ENCODE measurements around the gene DENND5B. TPM values are rescaled to one million over a fixed set of nuclear protein-coding genes. Genes with fewer than 3 reads are reported as not detected.

The DENND5B gene
- total and polyA plus RNA-seq, 2 of the 4 experiments (the other 2 are of a cell fraction) = 5.5 to 13.4 TPM

DNA sequence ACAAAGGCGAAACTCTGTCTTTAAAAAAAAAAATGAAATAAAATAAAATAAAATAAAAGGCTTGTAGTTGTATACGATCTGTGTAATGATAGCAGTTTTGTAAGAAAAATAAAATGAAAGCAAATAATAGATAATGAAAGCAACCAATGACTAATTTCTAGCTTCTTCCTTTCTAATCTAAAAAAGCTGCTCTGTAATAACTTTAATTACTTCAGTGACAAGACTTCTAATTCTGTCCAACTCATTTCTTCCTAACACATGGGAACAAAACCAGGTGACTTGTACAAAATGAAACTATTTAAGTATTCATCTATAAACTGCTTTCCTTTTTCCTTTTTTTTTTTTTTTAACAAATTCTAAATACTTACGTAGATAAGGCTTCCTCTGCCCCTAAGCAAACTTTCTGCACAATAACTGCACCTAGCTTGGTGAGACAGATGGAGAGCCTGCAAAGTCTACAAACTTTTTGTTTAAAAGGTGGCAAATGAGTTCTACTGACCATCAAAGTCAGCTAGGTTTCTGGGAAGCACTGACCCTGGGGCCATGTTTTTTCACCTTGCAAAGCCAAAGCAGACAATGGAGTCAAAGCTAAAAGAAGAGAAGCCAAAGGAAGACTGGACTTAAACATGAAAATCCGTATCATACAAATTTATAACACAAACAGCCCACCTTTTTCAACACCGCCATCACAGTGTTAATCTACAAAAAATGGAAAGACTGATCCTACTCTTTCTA is 28.2 kb downstream of the DENND5B start:
- H2BK120ac ChIP-seq (ENCODE audit: low read depth, low read length) = no peak overlapping the region
- H3K4me2 ChIP-seq (ENCODE audit: low read depth, low read length) = no peak overlapping the region
- H3K9me1 ChIP-seq (ENCODE audit: insufficient read depth, low read length) = no peaks in the 10 kb centered on the region
- H2AK5ac ChIP-seq (ENCODE audit: low read depth, low read length) = no peak overlapping the region
- no peak overlapping the region for H3K27ac ChIP-seq (ENCODE audit: insufficient read depth, low read length)
- H2BK20ac ChIP-seq (ENCODE audit: low read depth, low read length) = no peak overlapping the region
- no peaks in the 10 kb centered on the region for H3K36me3 ChIP-seq (ENCODE audit: control insufficient read depth, insufficient read depth, low read length)
- no peak overlapping the region for H3K56ac ChIP-seq (ENCODE audit: extremely low read depth, insufficient read depth, low read length)
- H3K4me1 ChIP-seq (ENCODE audit: control insufficient read depth, insufficient read depth, low read length) = peaks cover 2% of the 10 kb centered on the region
- no peak overlapping the region for H3K4ac ChIP-seq (ENCODE audit: low read depth, low read length)
- no peaks in the 10 kb centered on the region; the same call in 1 of the 2 replicates for H4K20me1 ChIP-seq (ENCODE audit: insufficient read depth, low read length)
- DNase-seq (no peak), ATAC-seq (ENCODE audit: low read depth) (no peak)
- TF ChIP-seq CEBPB (IDR thresholded peaks at IDR 0.05; ENCODE audit: low read depth, low read length) (no peak), POLR2A (IDR thresholded peaks at IDR 0.05; ENCODE audit: low read depth, low read length) (no peak), MXI1 (IDR thresholded peaks at IDR 0.05; ENCODE audit: borderline replicate concordance, low read depth, low read length) (no peak), RFX5 (IDR thresholded peaks at IDR 0.05; ENCODE audit: low read depth, low read length) (no peak), MAZ (IDR thresholded peaks at IDR 0.05; ENCODE audit: borderline replicate concordance, low read depth, low read length) (no peak), FOS (IDR thresholded peaks at IDR 0.05; ENCODE audit: low read depth, low read length) (no peak), MAFK (IDR thresholded peaks at IDR 0.05; ENCODE audit: low read depth, low read length) (no peak), CHD1 (IDR thresholded peaks at IDR 0.05; ENCODE audit: low read depth, low read length) (no peak), SMC3 (IDR thresholded peaks at IDR 0.05; ENCODE audit: low read depth, low read length) (no peak), RAD21 (IDR thresholded peaks at IDR 0.05; ENCODE audit: low read length) (no peak), BHLHE40 (IDR thresholded peaks at IDR 0.05; ENCODE audit: low read depth, low read length) (no peak)
- TF ChIP-seq, protein P1, sequence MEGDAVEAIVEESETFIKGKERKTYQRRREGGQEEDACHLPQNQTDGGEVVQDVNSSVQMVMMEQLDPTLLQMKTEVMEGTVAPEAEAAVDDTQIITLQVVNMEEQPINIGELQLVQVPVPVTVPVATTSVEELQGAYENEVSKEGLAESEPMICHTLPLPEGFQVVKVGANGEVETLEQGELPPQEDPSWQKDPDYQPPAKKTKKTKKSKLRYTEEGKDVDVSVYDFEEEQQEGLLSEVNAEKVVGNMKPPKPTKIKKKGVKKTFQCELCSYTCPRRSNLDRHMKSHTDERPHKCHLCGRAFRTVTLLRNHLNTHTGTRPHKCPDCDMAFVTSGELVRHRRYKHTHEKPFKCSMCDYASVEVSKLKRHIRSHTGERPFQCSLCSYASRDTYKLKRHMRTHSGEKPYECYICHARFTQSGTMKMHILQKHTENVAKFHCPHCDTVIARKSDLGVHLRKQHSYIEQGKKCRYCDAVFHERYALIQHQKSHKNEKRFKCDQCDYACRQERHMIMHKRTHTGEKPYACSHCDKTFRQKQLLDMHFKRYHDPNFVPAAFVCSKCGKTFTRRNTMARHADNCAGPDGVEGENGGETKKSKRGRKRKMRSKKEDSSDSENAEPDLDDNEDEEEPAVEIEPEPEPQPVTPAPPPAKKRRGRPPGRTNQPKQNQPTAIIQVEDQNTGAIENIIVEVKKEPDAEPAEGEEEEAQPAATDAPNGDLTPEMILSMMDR (conservative IDR thresholded peaks at IDR 0.05; ENCODE audit: low read depth, low read length) = no peak
- TF ChIP-seq, protein P2, sequence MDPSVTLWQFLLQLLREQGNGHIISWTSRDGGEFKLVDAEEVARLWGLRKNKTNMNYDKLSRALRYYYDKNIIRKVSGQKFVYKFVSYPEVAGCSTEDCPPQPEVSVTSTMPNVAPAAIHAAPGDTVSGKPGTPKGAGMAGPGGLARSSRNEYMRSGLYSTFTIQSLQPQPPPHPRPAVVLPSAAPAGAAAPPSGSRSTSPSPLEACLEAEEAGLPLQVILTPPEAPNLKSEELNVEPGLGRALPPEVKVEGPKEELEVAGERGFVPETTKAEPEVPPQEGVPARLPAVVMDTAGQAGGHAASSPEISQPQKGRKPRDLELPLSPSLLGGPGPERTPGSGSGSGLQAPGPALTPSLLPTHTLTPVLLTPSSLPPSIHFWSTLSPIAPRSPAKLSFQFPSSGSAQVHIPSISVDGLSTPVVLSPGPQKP (IDR thresholded peaks at IDR 0.05; ENCODE audit: borderline replicate concordance, low read depth, low read length) = no peak
- TF ChIP-seq, protein P3, sequence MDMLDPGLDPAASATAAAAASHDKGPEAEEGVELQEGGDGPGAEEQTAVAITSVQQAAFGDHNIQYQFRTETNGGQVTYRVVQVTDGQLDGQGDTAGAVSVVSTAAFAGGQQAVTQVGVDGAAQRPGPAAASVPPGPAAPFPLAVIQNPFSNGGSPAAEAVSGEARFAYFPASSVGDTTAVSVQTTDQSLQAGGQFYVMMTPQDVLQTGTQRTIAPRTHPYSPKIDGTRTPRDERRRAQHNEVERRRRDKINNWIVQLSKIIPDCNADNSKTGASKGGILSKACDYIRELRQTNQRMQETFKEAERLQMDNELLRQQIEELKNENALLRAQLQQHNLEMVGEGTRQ (IDR thresholded peaks at IDR 0.05; ENCODE audit: low read depth, low read length) = no peak
- H2BK5ac ChIP-seq (ENCODE audit: low read depth, low read length, poor library complexity, severe bottlenecking) = no peak overlapping the region
- dilution Hi-C loops (cut with HindIII; ENCODE audit: low sequenced_read_pairs, unreplicated experiment) (no loop called here), intact Hi-C loops (cut with micrococcal nuclease) (no loop called here), in situ Hi-C loops (cut with MboI; ENCODE audit: low sequenced_read_pairs) (no loop called here)
- H3K9ac ChIP-seq (ENCODE audit: low read depth, low read length) = no peak overlapping the region
- H3K4me3 ChIP-seq (ENCODE audit: insufficient read depth, low read depth, low read length) = no peak overlapping the region
- H2BK15ac ChIP-seq (ENCODE audit: low read depth, low read length) = no peak overlapping the region
- H3K14ac ChIP-seq (replicated peaks; ENCODE audit: low read depth, low read length) = no peak overlapping the region
- H2AFZ ChIP-seq (replicated peaks; ENCODE audit: low read length, poor library complexity) = no peak overlapping the region
- H3K79me1 ChIP-seq (ENCODE audit: low read depth in 1 of 2, low read length in 2 of 2) = peaks cover 27 to 42% of the 10 kb centered on the region in 2 experiments
- no peak overlapping the region for H4K8ac ChIP-seq (ENCODE audit: low read depth in 2 of 2, low read length in 2 of 2)
- POLR2A ChIA-PET (ENCODE audit: unreplicated experiment) = no interaction called here
- no peaks in the 10 kb centered on the region for H3K27me3 ChIP-seq (ENCODE audit: control insufficient read depth, insufficient read depth, low read length)
- no peaks in the 10 kb centered on the region for H3K9me3 ChIP-seq (ENCODE audit: control insufficient read depth, insufficient read depth, low read length)
- no CpG with 5 or more reads among the region's 5 CpGs for WGBS, 2 experiments (ENCODE audit: extremely low coverage in 2 of 2, insufficient read length in 1 of 2)
- H4K5ac ChIP-seq (ENCODE audit: low read depth, low read length) = no peak overlapping the region
- no peak overlapping the region for H3K18ac ChIP-seq (ENCODE audit: low read depth, low read length)
- no peak overlapping the region for H2AK9ac ChIP-seq (replicated peaks; ENCODE audit: low read depth, low read length, poor library complexity)
- CTCF ChIA-PET = no interaction called here
- H4K91ac ChIP-seq (ENCODE audit: insufficient read depth, low read depth, low read length) = no peak overlapping the region
- no peak overlapping the region for H3K23ac ChIP-seq (ENCODE audit: low read depth, low read length)
- BruUV-seq (replicated peaks) = no TSS peak

Measured in IMR-90 (cell line).